HL-60 (cell line): ENCODE data around the gene LRRC7.
"Not testable (repeated sequence)": the region's sequence is repeated elsewhere in the genome, so short reads cannot be mapped to it uniquely, and the experiment has no call there.

Experiments
- DNase-seq, 2 experiments: peaks; one replicate each; pipeline ENCODE4 v3.0.0-alpha.2; 2010 to 2020; ENCODE audit warnings: low read depth in 1 of 2, low spot score in 1 of 2
- H3K27ac ChIP-seq: fragments of 250-450 bp; sonication (Bioruptor Pico); replicated peaks from 2 replicates; pipeline ENCODE4 v1.5.1; 2020; ENCODE audit warnings: mild to moderate bottlenecking, moderate library complexity
- H3K27me3 ChIP-seq: fragments of 250-450 bp; sonication (Bioruptor Pico); 2 replicates; pipeline ENCODE4 v1.5.1; 2021; ENCODE audit warnings: mild to moderate bottlenecking, moderate library complexity; ENCODE audit not compliant: insufficient read depth, poor library complexity, severe bottlenecking
- H3K4me3 ChIP-seq: replicated peaks from 2 replicates; pipeline ENCODE4 v1.5.1; 2011; ENCODE audit warnings: mild to moderate bottlenecking, control low read depth, low read length; ENCODE audit not compliant: insufficient read depth
- GABPA ChIP-seq: IDR thresholded peaks from 2 replicates; pipeline ENCODE4 v1.6.1; 2012; ENCODE audit warnings: low read depth
- POLR2AphosphoS5 ChIP-seq: IDR thresholded peaks from 2 replicates; pipeline ENCODE4 v1.6.1; 2012; ENCODE audit warnings: low read depth
- SPI1 ChIP-seq: IDR thresholded peaks from 2 replicates; pipeline ENCODE4 v1.6.1; 2012; ENCODE audit warnings: low read depth, mild to moderate bottlenecking, borderline replicate concordance
- TF ChIP-seq, protein P1 (sequence below): IDR thresholded peaks from one replicate; pipeline ENCODE4 v1.5.1; 2011; ENCODE audit warnings: low read length, control low read depth, inconsistent platforms; ENCODE audit not compliant: insufficient read depth
- TF ChIP-seq, protein P2 (sequence below): IDR thresholded peaks from 2 replicates; pipeline ENCODE4 v1.6.1; 2012; ENCODE audit warnings: low read depth; ENCODE audit not compliant: insufficient replicate concordance

LRRC7 gene

DNA sequence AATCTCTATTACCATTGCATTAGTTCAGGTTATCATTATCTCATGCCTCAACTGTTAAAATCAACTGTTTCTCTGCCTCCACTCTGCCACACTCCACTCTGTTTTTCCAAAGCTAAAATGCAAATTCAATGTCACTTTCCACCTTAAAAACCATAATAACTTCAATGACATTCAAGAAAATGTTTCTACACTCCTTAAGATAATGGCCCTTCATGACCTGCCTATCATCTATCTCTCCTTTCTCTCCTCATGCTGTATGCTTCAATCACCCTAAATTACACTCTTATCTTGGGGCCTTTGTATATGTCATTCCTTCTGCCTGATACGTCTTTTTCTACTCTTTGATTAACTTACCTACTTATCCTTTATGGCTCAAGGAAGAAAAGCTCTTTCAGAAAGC lies 296.0 kb downstream of the LRRC7 start:
- no peak overlapping the region for H3K4me3 ChIP-seq
- TF ChIP-seq GABPA: no peak
- no peak for TF ChIP-seq POLR2AphosphoS5
- TF ChIP-seq, protein P1, sequence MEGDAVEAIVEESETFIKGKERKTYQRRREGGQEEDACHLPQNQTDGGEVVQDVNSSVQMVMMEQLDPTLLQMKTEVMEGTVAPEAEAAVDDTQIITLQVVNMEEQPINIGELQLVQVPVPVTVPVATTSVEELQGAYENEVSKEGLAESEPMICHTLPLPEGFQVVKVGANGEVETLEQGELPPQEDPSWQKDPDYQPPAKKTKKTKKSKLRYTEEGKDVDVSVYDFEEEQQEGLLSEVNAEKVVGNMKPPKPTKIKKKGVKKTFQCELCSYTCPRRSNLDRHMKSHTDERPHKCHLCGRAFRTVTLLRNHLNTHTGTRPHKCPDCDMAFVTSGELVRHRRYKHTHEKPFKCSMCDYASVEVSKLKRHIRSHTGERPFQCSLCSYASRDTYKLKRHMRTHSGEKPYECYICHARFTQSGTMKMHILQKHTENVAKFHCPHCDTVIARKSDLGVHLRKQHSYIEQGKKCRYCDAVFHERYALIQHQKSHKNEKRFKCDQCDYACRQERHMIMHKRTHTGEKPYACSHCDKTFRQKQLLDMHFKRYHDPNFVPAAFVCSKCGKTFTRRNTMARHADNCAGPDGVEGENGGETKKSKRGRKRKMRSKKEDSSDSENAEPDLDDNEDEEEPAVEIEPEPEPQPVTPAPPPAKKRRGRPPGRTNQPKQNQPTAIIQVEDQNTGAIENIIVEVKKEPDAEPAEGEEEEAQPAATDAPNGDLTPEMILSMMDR: no peak
- TF ChIP-seq, protein P2, sequence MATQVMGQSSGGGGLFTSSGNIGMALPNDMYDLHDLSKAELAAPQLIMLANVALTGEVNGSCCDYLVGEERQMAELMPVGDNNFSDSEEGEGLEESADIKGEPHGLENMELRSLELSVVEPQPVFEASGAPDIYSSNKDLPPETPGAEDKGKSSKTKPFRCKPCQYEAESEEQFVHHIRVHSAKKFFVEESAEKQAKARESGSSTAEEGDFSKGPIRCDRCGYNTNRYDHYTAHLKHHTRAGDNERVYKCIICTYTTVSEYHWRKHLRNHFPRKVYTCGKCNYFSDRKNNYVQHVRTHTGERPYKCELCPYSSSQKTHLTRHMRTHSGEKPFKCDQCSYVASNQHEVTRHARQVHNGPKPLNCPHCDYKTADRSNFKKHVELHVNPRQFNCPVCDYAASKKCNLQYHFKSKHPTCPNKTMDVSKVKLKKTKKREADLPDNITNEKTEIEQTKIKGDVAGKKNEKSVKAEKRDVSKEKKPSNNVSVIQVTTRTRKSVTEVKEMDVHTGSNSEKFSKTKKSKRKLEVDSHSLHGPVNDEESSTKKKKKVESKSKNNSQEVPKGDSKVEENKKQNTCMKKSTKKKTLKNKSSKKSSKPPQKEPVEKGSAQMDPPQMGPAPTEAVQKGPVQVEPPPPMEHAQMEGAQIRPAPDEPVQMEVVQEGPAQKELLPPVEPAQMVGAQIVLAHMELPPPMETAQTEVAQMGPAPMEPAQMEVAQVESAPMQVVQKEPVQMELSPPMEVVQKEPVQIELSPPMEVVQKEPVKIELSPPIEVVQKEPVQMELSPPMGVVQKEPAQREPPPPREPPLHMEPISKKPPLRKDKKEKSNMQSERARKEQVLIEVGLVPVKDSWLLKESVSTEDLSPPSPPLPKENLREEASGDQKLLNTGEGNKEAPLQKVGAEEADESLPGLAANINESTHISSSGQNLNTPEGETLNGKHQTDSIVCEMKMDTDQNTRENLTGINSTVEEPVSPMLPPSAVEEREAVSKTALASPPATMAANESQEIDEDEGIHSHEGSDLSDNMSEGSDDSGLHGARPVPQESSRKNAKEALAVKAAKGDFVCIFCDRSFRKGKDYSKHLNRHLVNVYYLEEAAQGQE: no peak
- no peak for TF ChIP-seq SPI1
- H3K27ac ChIP-seq: no peak overlapping the region
- no peak for DNase-seq
- H3K27me3 ChIP-seq: no peaks in the 10 kb centered on the region

DNA sequence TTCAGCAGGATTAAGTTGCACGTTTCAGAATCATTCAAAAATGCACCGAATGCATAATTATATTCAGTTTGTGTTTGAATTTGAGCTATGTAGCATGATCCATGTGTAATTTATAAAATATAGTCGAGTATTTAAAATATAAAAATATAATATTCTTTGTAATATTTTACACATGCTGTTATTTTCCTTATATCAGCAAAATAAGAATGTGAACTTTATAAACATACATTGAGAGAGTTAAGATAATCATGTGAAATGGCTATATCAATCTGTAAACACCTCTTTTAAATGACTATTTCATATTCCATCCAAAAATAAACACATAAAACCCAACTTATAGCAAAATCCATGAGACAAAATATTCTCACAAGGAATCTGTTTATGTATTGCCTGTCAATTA lies 303.7 kb downstream of the LRRC7 start:
- no peak overlapping the region for H3K27ac ChIP-seq
- H3K27me3 ChIP-seq: no peaks in the 10 kb centered on the region
- no peak for DNase-seq
- H3K4me3 ChIP-seq: no peak overlapping the region
- TF ChIP-seq, protein P2: no peak
- TF ChIP-seq, protein P1: no peak

DNA sequence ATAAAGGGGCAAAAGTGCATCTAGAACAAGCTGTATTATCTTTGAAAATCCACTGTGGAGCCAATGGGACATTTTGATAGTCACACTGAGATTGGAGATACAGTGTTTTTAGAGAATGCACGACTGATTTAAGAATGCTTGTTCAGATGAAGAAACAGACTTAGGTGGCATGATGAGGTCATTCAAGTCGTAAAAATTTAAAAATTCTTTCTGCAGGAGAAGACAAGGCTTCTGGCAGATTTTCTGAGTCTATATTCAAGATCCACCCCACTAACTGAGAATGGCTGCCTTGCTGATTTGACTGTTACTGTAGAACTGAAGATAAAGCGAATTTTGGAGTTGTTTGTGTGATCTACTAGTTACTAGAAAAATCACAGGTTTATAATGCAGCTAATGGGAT lies 310.6 kb downstream of the LRRC7 start:
- Histone ChIP-seq H3K27me3 (no peaks in the 10 kb centered on the region), H3K4me3 (no peak overlapping the region), H3K27ac (no peak overlapping the region)
- no peak for DNase-seq
- TF ChIP-seq POLR2AphosphoS5 (no peak), SPI1 (no peak), GABPA (no peak)
- TF ChIP-seq, protein P1: no peak
- TF ChIP-seq, protein P2: no peak

DNA sequence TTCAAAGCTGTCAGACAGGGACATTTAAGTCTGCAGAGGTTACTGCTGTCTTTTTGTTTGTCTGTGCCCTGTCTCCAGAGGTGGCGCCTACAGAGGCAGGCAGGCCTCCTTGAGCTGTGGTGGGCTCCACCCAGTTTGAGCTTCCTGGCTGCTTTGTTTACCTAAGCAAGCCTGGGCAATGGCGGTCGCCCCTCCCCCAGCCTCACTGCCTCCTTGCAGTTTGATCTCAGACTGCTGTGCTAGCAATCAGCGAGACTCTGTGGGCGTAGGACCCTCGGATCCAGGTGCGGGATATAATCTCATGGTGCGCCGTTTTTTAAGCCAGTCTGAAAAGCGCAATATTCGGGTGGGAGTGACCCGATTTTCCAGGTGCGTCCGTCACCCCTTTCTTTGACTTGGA lies 320.3 kb downstream of the LRRC7 start:
- not testable (repeated sequence) for DNase-seq, H3K4me3 ChIP-seq, H3K27me3 ChIP-seq, H3K27ac ChIP-seq
